Measurements from ENCODE around the gene LRCH1. TPM values are rescaled to one million over a fixed set of nuclear protein-coding genes. Genes with fewer than 3 reads are reported as not detected.

The LRCH1 gene
- total RNA-seq, 1 donor from 2014 or later: 29.6 TPM

DNA sequence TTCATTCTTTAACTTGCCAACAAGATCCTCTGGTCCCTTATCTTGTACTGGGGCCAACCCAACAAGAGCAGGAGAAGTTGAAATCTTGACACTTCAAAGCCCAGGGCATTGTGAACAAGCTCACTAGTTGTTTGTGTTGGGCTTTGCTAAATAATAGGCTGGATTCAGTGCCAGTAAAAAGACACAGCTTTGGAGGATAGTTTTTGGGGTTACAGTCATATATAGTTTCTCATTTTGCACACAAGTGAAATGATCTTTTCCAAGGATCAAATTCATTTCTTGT is 30.3 kb upstream of the LRCH1 start:
- no peaks in the 10 kb centered on the region for H3K36me3 Mint-ChIP-seq
- no peaks in the 10 kb centered on the region for H3K9me3 Mint-ChIP-seq
- H3K27ac Mint-ChIP-seq: no peak overlapping the region
- no peak overlapping the region for H3K4me3 Mint-ChIP-seq
- peaks cover 23% of the 10 kb centered on the region for H3K4me1 Mint-ChIP-seq
- H3K27me3 Mint-ChIP-seq (ENCODE audit: low read depth): no peaks in the 10 kb centered on the region
- no peak for DNase-seq (ENCODE audit: low spot score in 2 of 2, unreplicated experiment in 2 of 2)
- TF ChIP-seq CTCF (IDR thresholded peaks at IDR 0.05; ENCODE audit: unreplicated experiment): no peak

DNA sequence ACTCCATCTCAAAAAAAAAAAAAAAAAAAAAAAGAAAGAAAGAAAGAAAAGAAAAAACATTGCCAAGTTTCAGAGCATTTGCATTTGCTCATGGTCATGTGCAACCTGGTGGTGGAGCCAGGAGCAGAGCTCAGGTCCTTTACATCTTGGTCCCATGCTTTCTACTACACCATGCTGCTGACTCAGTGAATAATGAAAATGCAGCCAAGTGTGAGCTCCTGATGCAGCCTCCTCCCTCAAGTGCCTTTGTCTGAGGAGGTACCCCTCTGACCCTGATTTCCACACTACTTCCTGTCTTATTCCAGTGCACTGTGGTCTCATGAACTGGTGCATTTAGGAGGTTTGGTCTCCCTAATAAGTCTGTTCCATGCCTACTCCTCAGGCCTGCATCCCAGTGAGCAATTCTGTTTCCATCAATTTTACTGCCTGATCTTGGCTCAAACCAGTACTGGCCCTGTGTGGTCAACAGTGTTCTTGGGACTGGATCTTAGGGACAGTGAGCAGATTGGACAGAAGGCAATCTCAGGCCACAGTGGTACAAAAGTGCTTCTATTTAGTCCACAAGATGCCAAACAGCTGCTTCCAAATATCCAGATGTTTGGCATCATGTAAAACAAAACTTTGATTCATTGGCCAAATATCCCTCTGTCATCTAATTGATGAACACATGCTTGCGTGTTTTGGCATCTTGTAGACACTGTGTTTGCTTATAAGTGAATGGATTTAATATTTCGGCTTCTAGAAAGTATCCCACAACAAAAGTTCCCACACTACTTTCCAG is 28.8 kb upstream of the LRCH1 start:
- DNase-seq (ENCODE audit: low spot score in 2 of 2, unreplicated experiment in 2 of 2): no peak
- Mint-ChIP-seq H3K27ac (no peak overlapping the region), H3K4me3 (no peak overlapping the region), H3K4me1 (peaks cover 25% of the 10 kb centered on the region), H3K27me3 (ENCODE audit: low read depth) (no peaks in the 10 kb centered on the region), H3K36me3 (no peaks in the 10 kb centered on the region), H3K9me3 (no peaks in the 10 kb centered on the region)
- no peak for TF ChIP-seq CTCF (IDR thresholded peaks at IDR 0.05; ENCODE audit: unreplicated experiment)

DNA sequence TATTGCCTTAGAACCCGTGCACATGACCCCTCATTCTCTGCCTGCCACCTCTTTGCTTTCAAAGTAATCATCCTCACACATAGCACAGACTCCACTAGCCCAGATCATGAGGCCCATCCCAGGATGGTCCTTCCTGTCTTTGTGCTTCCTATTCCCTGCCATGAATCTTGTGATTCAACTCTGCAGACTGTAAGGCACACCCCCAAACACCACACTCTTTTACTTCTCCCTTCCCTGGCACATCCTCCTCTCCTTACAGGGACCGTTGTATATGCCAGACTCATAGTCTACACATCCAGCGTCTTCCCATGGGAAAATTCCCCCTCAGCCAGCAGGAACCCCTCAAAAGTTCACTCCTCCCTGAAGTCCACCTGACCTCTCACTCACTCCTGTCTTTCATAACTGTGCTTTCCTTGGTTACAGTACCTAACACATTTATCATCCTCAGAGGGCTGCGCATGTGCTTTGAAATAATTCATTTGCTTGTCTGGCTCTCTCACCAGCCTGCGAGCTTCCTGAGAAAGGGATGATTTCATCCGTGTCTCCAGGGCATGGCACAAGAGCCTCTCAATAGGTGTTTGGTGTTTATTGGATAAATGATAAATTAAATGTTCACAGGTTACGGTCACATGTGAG is 26.8 kb upstream of the LRCH1 start:
- Mint-ChIP-seq H3K4me3 (no peak overlapping the region), H3K4me1 (peaks cover 37% of the 10 kb centered on the region), H3K27ac (peak overlapping the region; percentile 22), H3K9me3 (no peaks in the 10 kb centered on the region), H3K36me3 (no peaks in the 10 kb centered on the region), H3K27me3 (ENCODE audit: low read depth) (no peaks in the 10 kb centered on the region)
- no peak for DNase-seq (ENCODE audit: low spot score in 2 of 2, unreplicated experiment in 2 of 2)
- TF ChIP-seq CTCF (IDR thresholded peaks at IDR 0.05; ENCODE audit: unreplicated experiment): no peak

DNA sequence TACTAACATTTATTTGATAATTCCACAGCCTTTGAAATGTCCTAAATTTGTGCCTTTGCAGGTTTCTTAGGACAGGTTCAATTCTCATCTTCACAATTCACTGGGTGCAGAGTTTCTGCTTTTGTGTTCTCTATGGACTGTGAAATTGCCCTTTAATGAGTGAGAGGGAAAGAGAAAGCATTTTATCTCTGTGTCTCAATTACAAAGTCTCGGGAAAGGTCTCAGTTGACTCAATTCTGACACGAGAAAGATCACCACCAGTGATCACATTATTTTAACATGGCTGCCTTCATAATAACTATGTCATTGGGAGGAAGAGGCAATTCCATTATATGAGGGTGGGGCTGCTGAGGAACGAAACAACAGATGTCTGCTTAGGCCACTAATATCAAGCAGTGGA is 26.2 kb upstream of the LRCH1 start:
- Mint-ChIP-seq H3K4me1 (peaks cover 43% of the 10 kb centered on the region), H3K27me3 (ENCODE audit: low read depth) (no peaks in the 10 kb centered on the region), H3K4me3 (no peak overlapping the region), H3K27ac (peak overlapping the region; percentile 48), H3K9me3 (no peaks in the 10 kb centered on the region), H3K36me3 (no peaks in the 10 kb centered on the region)
- no peak for TF ChIP-seq CTCF (IDR thresholded peaks at IDR 0.05; ENCODE audit: unreplicated experiment)
- no peak for DNase-seq (ENCODE audit: low spot score in 2 of 2, unreplicated experiment in 2 of 2)

DNA sequence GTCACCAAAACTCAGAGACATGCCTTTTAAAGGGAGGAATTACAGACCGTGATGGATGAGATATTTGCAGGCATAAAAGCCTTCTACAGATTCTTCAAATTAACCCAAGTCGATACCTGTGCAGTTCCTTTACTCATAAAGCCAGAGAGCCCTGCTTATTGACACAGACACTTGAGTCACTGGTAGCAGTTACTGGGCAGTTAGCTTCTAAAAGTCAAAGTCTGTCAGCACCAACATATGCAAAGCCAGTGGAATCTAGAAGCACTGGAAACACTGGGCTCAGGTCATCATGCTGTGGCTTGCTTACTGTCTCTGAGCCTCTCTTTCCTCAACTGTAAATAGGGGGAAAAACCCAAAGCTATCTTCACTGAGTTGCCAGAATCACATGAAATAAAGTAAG is 25.7 kb upstream of the LRCH1 start:
- no peak for DNase-seq (ENCODE audit: low spot score in 2 of 2, unreplicated experiment in 2 of 2)
- H3K27me3 Mint-ChIP-seq (ENCODE audit: low read depth): no peaks in the 10 kb centered on the region
- H3K27ac Mint-ChIP-seq: peak overlapping the region; percentile 48
- no peaks in the 10 kb centered on the region for H3K9me3 Mint-ChIP-seq
- H3K4me1 Mint-ChIP-seq: peaks cover 43% of the 10 kb centered on the region
- no peak overlapping the region for H3K4me3 Mint-ChIP-seq
- TF ChIP-seq CTCF (IDR thresholded peaks at IDR 0.05; ENCODE audit: unreplicated experiment): no peak
- no peaks in the 10 kb centered on the region for H3K36me3 Mint-ChIP-seq
